ENCODE results near the gene MTCL1. TPM values are rescaled to one million over a fixed set of nuclear protein-coding genes. Genes with fewer than 3 reads are reported as not detected.
A peak's percentile ranks its signal among the peaks of the same experiment; 100 is the strongest.

MTCL1 gene
- total and polyA plus RNA-seq, 2 of the 8 experiments (the other 6 are each of a cell fraction or from before 2014, with no cell fraction given) = 16.6 to 60.8 TPM

DNA sequence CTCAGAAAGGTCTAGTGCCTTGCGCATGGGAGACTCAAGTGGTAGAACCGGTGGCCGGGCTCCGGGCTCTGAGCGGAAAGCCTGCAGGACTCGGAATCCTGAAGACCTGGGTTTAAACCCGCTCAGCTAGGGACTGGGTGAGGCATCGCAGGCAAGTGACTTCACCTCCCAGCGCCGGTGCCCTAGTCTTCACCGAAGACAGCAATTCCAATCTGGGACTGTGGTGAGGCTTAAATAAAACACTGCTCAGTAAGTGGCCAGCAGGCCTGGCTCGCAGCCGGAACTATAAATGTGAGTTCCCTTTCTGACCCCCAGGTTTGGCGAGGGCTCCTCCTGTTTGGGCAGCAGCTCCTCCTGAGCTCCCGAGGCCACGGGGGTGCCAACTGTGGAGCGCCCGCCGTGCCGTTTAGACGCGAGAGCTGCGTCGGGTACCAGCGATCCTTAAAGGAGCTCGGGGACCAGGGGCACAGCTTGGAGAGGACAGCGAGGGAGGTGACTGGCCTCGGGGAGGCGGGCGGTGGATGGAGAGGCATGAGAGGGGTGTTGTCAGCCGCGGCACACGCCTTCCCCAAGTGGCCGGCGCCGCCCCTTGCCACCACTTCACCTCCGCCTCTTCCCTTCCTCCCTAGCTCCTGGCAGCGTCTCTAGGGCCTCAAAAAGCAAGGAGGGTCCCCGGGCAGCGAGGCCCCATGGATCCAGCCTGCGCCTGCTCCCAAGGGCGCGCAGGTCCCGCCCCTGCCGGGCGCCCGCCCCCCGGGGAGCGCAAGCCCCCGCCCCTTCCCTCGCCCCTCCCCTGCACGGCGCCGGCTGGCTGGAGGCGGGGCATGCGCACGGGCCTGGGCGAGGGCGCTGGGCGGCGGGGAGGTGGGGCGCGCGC, 757 bp upstream of the MTCL1 start:
- Histone ChIP-seq H3K9me3 (ENCODE audit: insufficient read depth in 2 of 2, low read depth in 1 of 2, low read length in 1 of 2) (no peaks in the 10 kb centered on the region), H3K9ac (replicated peaks in 1 of 4; ENCODE audit: extremely low read depth in 1 of 4, low read depth in 3 of 4, low read length in 3 of 4) (peak overlapping the region in 2 of 4 experiments; percentile 29 to 38; a peak in 2 of 7 replicates), H4K20me1 (replicated peaks in 1 of 2; ENCODE audit: control insufficient read depth in 1 of 2, insufficient read depth in 2 of 2, low read length in 2 of 2) (no peaks in the 10 kb centered on the region), H3K56ac (replicated peaks; ENCODE audit: insufficient read length, low read depth, low read length) (no peak overlapping the region), H2BK5ac (ENCODE audit: low read depth, low read length) (peak overlapping the region; percentile 8; the same call in 1 of the 2 replicates), H3K4me3 (ENCODE audit: extremely low read depth in 1 of 4, insufficient read depth in 2 of 4, low read depth in 3 of 4, low read length in 4 of 4) (peak overlapping the region; percentile 51 to 72 (median 66)), H2BK12ac (ENCODE audit: low read depth, low read length) (peak overlapping the region; percentile 80; the same call in 1 of the 2 replicates), H2BK20ac (ENCODE audit: low read length) (peak overlapping the region; percentile 61; the same call in 1 of the 2 replicates), H2AK5ac (ENCODE audit: low read depth, low read length) (no peak overlapping the region), H4K5ac (ENCODE audit: insufficient read length, low read depth, low read length) (peak overlapping the region; percentile 89), H4K8ac (ENCODE audit: extremely low read depth, insufficient read depth, low read length) (peak overlapping the region; percentile 66), H3K79me2 (ENCODE audit: control insufficient read depth in 1 of 2, insufficient read depth in 2 of 2, low read length in 2 of 2) (peaks cover 0 to 23% of the 10 kb centered on the region in 2 experiments; a peak in 3 of 4 replicates), H3K14ac (ENCODE audit: insufficient read length) (peak overlapping the region; percentile 22), H3K4me2 (ENCODE audit: insufficient read depth in 1 of 2, low read depth in 2 of 2, low read length in 2 of 2) (peak overlapping the region; percentile 81 to 94), H3K4ac (replicated peaks; ENCODE audit: insufficient read length, low read depth, low read length) (peak overlapping the region; percentile 94), H3K23ac (ENCODE audit: insufficient read length) (no peak overlapping the region), H3K27ac (ENCODE audit: low read depth, low read length) (no peak overlapping the region), H4K91ac (replicated peaks; ENCODE audit: insufficient read length, low read length) (peak overlapping the region; percentile 46), H2BK15ac (ENCODE audit: low read length) (0 out of 2 replicates have a peak overlapping the region, but pooled peaks have one; percentile 31), H3K23me2 (ENCODE audit: low read depth, low read length) (peaks cover 9% of the 10 kb centered on the region), H3K18ac (ENCODE audit: extremely low read depth, low read length) (peak overlapping the region; percentile 97), H2BK120ac (replicated peaks; ENCODE audit: low read depth, low read length) (peak overlapping the region; percentile 28), H2AFZ (ENCODE audit: low read length) (peak overlapping the region; percentile 66; the same call in 1 of the 2 replicates), H3K27me3 (replicated peaks in 1 of 4; ENCODE audit: control insufficient read depth in 3 of 4, extremely low read depth in 1 of 4, insufficient read depth in 3 of 4, low read length in 3 of 4) (peaks cover 0 to 7% (median 5%) of the 10 kb centered on the region in 4 experiments; a peak in 5 of 7 replicates), H3K4me1 (replicated peaks in 1 of 4; ENCODE audit: control insufficient read depth in 3 of 4, insufficient read depth in 4 of 4, low read length in 3 of 4) (peaks cover 13 to 23% (median 16%) of the 10 kb centered on the region in 4 experiments), H3K79me1 (ENCODE audit: low read depth, low read length) (peaks cover 2% of the 10 kb centered on the region; the same call in 1 of the 2 replicates), H3K36me3 (ENCODE audit: control insufficient read depth in 2 of 4, insufficient read depth in 4 of 4, low read length in 3 of 4) (no peaks in the 10 kb centered on the region; a peak in 1 of 8 replicates)
- WGBS, 2 experiments (ENCODE audit: extremely low coverage in 1 of 2, insufficient coverage in 1 of 2, insufficient read length in 1 of 2, insufficient replicate concordance in 2 of 2, low coverage in 1 of 2, low lambda C conversion rate in 2 of 2, missing lambda C conversion rate in 1 of 2) = 19% methylated on average over 29 of the region's 64 CpGs; no CpG with 5 or more reads in 1 of the 2 experiments
- DNase-seq (ENCODE audit: low read depth in 1 of 2, low spot score in 2 of 2) (peak in 1 of 2 experiments; percentile 88), FAIRE-seq (no peak)
- ChIA-PET POLR2A (ENCODE audit: partially characterized antibody) (interaction anchor here (1.1 kb wide), 1 partner anchor 9 kb away, joined by 3 read pairs; no protein-coding TSS in a partner anchor), CTCF (ENCODE audit: partially characterized antibody) (interaction anchor here (1.2 to 1.3 kb wide), 2 partner anchors 49 to 278 kb away, joined by 4 read pairs; no protein-coding TSS in a partner anchor)
- TF ChIP-seq TBP (IDR thresholded peaks at IDR 0.05; ENCODE audit: low read depth, low read length) (0 out of 2 replicates have a peak, but pooled peaks have one; percentile 30), EP300 (IDR thresholded peaks at IDR 0.05; ENCODE audit: borderline replicate concordance in 1 of 2, low read depth in 2 of 2, low read length in 2 of 2) (no peak), JUND (IDR thresholded peaks at IDR 0.05; ENCODE audit: low read length) (no peak), PHF8 (conservative IDR thresholded peaks at IDR 0.05; ENCODE audit: low read depth, low read length) (peak; percentile 53; the same call in 1 of the 2 replicates), NANOG (IDR thresholded peaks at IDR 0.05; ENCODE audit: insufficient read depth, low read depth, low read length, poor library complexity, severe bottlenecking) (no peak), MAX (IDR thresholded peaks at IDR 0.05) (no peak)
